SK-N-SH (cell line): ENCODE measurements around the gene DEPDC5. TPM values are rescaled to one million over a fixed set of nuclear protein-coding genes. Genes with fewer than 3 reads are reported as not detected.

Source experiments
- CTCF ChIA-PET: fragments of 300-600, 350-600 bp; formaldehyde crosslinking; extraction: SDS; loops from one replicate; lab custom pipeline; 2021; lab: Yijun Ruan, JAX
- POLR2A ChIA-PET: fragments of 350-600 bp; sonication (Branson Sonifier 250); formaldehyde crosslinking; extraction: SDS; loops from one replicate; lab custom pipeline; 2020; ENCODE audit warnings: antibody characterized with exemption, inconsistent platforms; lab: Yijun Ruan, JAX
- DNase-seq: peaks from one replicate; pipeline ENCODE4 v3.0.0; 2012
- H2AFZ ChIP-seq: fragments of 200-600 bp; sonication (generic); 2 replicates; pipeline ENCODE4 v1.8.1; 2016; ENCODE audit warnings: antibody characterized with exemption, mild to moderate bottlenecking, low read depth
- H3F3A ChIP-seq: fragments of 200-600 bp; sonication (generic); replicated peaks from 2 replicates; pipeline ENCODE3; 2016; ENCODE audit warnings: antibody characterized with exemption, mild to moderate bottlenecking; ENCODE audit not compliant: insufficient read depth
- H3K27ac ChIP-seq, 2 experiments: fragments of 200-500 bp in 1 of 2; fragments of 200-600 bp in 1 of 2; sonication (Bioruptor generic) in 1 of 2; sonication (generic), shearing (Covaris generic) in 1 of 2; 2 replicates each; pipeline versions ENCODE4 v1.5.1 to v1.6.1; 2014 to 2016; ENCODE audit warnings: low read depth in 2 of 2, inconsistent platforms in 1 of 2, low read length in 1 of 2, mild to moderate bottlenecking in 1 of 2, mixed read lengths in 1 of 2
- H3K27me3 ChIP-seq: fragments of 200-600 bp; sonication (generic), shearing (Covaris generic); 2 replicates; pipeline ENCODE4 v1.6.1; 2016; ENCODE audit warnings: mixed run types; ENCODE audit not compliant: insufficient read depth
- H3K36me3 ChIP-seq, 2 experiments: fragments of 200-500 bp in 1 of 2; fragments of 200-600 bp in 1 of 2; sonication (Bioruptor generic) in 1 of 2; sonication (generic) in 1 of 2; replicated peaks in 1 of 2; 2 replicates each; pipeline versions ENCODE3 to v1.5.1; 2014 to 2016; ENCODE audit warnings: low read length in 1 of 2, mild to moderate bottlenecking in 1 of 2; ENCODE audit not compliant: insufficient read depth in 2 of 2, control insufficient read depth in 1 of 2
- H3K4me1 ChIP-seq, 2 experiments: fragments of 200-500 bp in 1 of 2; fragments of 200-600 bp in 1 of 2; sonication (Bioruptor generic) in 1 of 2; sonication (generic), shearing (Covaris generic) in 1 of 2; 2 replicates each; pipeline versions ENCODE4 v1.5.1 to v1.6.1; 2014 to 2016; ENCODE audit warnings: low read depth in 1 of 2, low read length in 1 of 2, mixed run types in 1 of 2; ENCODE audit not compliant: insufficient read depth in 2 of 2, control insufficient read depth in 1 of 2
- H3K4me2 ChIP-seq: fragments of 200-600 bp; sonication (generic), shearing (Covaris generic); 2 replicates; pipeline ENCODE4 v1.6.1; 2017; ENCODE audit warnings: mixed run types
- H3K4me3 ChIP-seq, 2 experiments: fragments of 200-500 bp in 1 of 2; fragments of 200-600 bp in 1 of 2; sonication (Bioruptor generic) in 1 of 2; sonication (generic), shearing (Covaris generic) in 1 of 2; 2 replicates each; pipeline versions ENCODE4 v1.5.1 to v1.8.1; 2014 to 2016; ENCODE audit warnings: low read depth in 2 of 2, inconsistent platforms in 1 of 2, low read length in 1 of 2, mild to moderate bottlenecking in 1 of 2, mixed read lengths in 1 of 2, moderate library complexity in 1 of 2
- H3K79me2 ChIP-seq: fragments of 200-600 bp; sonication (generic); 2 replicates; pipeline ENCODE4 v1.8.1; 2017; ENCODE audit warnings: mild to moderate bottlenecking; ENCODE audit not compliant: insufficient read depth
- H3K9ac ChIP-seq: fragments of 200-600 bp; sonication (generic); 2 replicates; pipeline ENCODE4 v1.6.1; 2017; ENCODE audit warnings: mixed run types
- H3K9me2 ChIP-seq: fragments of 200-600 bp; sonication (generic); 2 replicates; pipeline ENCODE4 v1.6.1; 2017; ENCODE audit warnings: mixed run types
- H3K9me3 ChIP-seq: fragments of 200-600 bp; sonication (generic); 2 replicates; pipeline ENCODE4 v1.6.1; 2017; ENCODE audit warnings: mixed run types, mild to moderate bottlenecking, moderate library complexity
- H4K20me1 ChIP-seq: fragments of 200-600 bp; sonication (generic); 2 replicates; pipeline ENCODE4 v1.6.1; 2017; ENCODE audit warnings: mild to moderate bottlenecking, mixed run types; ENCODE audit not compliant: insufficient read depth
- CHD2 ChIP-seq: fragments of 150-350 bp; IDR thresholded peaks from 2 replicates; pipeline ENCODE4 v1.6.1; 2018; ENCODE audit warnings: low read length; ENCODE audit not compliant: partially characterized antibody
- ELF1 ChIP-seq: IDR thresholded peaks from 2 replicates; pipeline ENCODE4 v1.4.0; 2012
- EP300 ChIP-seq, 2 experiments: IDR thresholded peaks; 2 replicates each; pipeline versions ENCODE4 v1.4.0 to v1.6.1; 2012; ENCODE audit warnings: borderline replicate concordance in 1 of 2, low read depth in 1 of 2, low read length in 1 of 2
- FOSL2 ChIP-seq: IDR thresholded peaks from 2 replicates; pipeline ENCODE4 v1.4.0; 2012; ENCODE audit warnings: low read depth, mild to moderate bottlenecking, moderate library complexity, borderline replicate concordance
- FOXJ3 ChIP-seq: sonication (generic); formaldehyde crosslinking; IDR thresholded peaks from 2 replicates; pipeline ENCODE4 v1.5.1; 2020; ENCODE audit warnings: mild to moderate bottlenecking, missing genetic modification reagents
- MXI1 ChIP-seq: IDR thresholded peaks from 2 replicates; pipeline ENCODE4 v1.6.1; 2012; ENCODE audit warnings: mild to moderate bottlenecking, low read depth, low read length, improper control_type of control experiment
- RAD21 ChIP-seq: IDR thresholded peaks from 2 replicates; pipeline ENCODE4 v1.6.1; 2012; ENCODE audit warnings: mild to moderate bottlenecking, low read length
- RCOR1 ChIP-seq: fragments of 150-350 bp; IDR thresholded peaks from 2 replicates; pipeline ENCODE4 v1.6.1; 2017; ENCODE audit warnings: antibody characterized with exemption, low read length
- RXRA ChIP-seq: IDR thresholded peaks from 2 replicates; pipeline ENCODE4 v1.4.0; 2012; ENCODE audit warnings: low read depth, mild to moderate bottlenecking, borderline replicate concordance
- SIN3A ChIP-seq: IDR thresholded peaks from 2 replicates; pipeline ENCODE4 v1.6.1; 2012; ENCODE audit warnings: low read depth, mild to moderate bottlenecking, low read length, moderate library complexity, borderline replicate concordance
- SMC3 ChIP-seq: IDR thresholded peaks from 2 replicates; pipeline ENCODE4 v1.6.1; 2012; ENCODE audit warnings: low read depth, low read length, improper control_type of control experiment
- WGBS: methylation state at CpG from one replicate; pipeline ENCODE4 v1.1.6; 2017; ENCODE audit warnings: low lambda C conversion rate; 5-methylcytosine and 5-hydroxymethylcytosine counted together
- polyA plus RNA-seq, 3 experiments: library from polyadenylated mRNA; depleted of rRNA; stranded (reverse); fragments of >200 nt; gene quantifications; 2 replicates each; pipeline ENCODE4 v1.2.3, GENCODE V29; 2012
- TF ChIP-seq, protein P1 (sequence below): fragments of 150-350 bp; IDR thresholded peaks from 2 replicates; pipeline ENCODE4 v1.6.1; 2017; ENCODE audit warnings: antibody characterized with exemption, low read length, low read depth, borderline replicate concordance
- TF ChIP-seq, protein P2 (sequence below): fragments of 150-350 bp; IDR thresholded peaks from 2 replicates; pipeline ENCODE4 v1.6.1; 2016; ENCODE audit warnings: mild to moderate bottlenecking, low read depth, low read length
- TF ChIP-seq, protein P3 (sequence below): IDR thresholded peaks from 2 replicates; pipeline ENCODE4 v1.4.0; 2012; ENCODE audit warnings: low read depth
- TF ChIP-seq, protein P4 (sequence below): IDR thresholded peaks from 2 replicates; pipeline ENCODE4 v1.6.1; 2012; ENCODE audit warnings: mild to moderate bottlenecking, low read depth, low read length, moderate library complexity

DEPDC5 gene
- polyA plus RNA-seq, 1 of the 3 experiments (the other 2 are of a cell fraction) = 7.8 TPM

DNA sequence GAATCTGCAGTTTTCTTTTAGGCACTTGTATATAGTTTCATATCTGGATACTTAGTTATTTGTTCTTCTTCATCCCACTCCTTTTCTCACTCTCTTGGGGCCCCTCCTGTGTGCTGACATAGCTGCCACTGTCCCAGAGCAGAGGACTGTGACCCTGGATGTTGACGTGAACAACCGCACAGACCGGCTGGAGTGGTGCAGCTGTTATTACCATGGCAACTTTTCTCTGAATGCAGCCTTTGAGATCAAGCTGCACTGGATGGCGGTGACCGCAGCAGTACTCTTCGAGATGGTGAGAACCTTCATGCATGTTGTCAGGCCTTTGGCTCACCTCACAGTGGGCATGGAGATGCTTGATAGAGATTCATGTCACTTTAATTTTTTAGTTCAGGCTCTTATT lies 139.6 kb downstream of the DEPDC5 start:
- H3K79me2 ChIP-seq = no peaks in the 10 kb centered on the region
- POLR2A ChIA-PET = no interaction called here
- H3K9me3 ChIP-seq = no peaks in the 10 kb centered on the region
- H3K4me3 ChIP-seq = no peak overlapping the region
- no peak overlapping the region for H3K4me2 ChIP-seq
- no peaks in the 10 kb centered on the region for H3F3A ChIP-seq
- no peaks in the 10 kb centered on the region for H3K27me3 ChIP-seq
- no peaks in the 10 kb centered on the region for H4K20me1 ChIP-seq
- TF ChIP-seq, protein P1, sequence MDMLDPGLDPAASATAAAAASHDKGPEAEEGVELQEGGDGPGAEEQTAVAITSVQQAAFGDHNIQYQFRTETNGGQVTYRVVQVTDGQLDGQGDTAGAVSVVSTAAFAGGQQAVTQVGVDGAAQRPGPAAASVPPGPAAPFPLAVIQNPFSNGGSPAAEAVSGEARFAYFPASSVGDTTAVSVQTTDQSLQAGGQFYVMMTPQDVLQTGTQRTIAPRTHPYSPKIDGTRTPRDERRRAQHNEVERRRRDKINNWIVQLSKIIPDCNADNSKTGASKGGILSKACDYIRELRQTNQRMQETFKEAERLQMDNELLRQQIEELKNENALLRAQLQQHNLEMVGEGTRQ = no peak
- TF ChIP-seq ELF1 (no peak), RCOR1 (no peak), SIN3A (no peak), MXI1 (no peak), RXRA (no peak), CHD2 (no peak), RAD21 (no peak), EP300 (IDR thresholded peaks at IDR 0.05; ENCODE audit: borderline replicate concordance in 1 of 2, low read depth in 1 of 2, low read length in 1 of 2) (no peak), FOSL2 (no peak), SMC3 (no peak), FOXJ3 (no peak)
- TF ChIP-seq, protein P2, sequence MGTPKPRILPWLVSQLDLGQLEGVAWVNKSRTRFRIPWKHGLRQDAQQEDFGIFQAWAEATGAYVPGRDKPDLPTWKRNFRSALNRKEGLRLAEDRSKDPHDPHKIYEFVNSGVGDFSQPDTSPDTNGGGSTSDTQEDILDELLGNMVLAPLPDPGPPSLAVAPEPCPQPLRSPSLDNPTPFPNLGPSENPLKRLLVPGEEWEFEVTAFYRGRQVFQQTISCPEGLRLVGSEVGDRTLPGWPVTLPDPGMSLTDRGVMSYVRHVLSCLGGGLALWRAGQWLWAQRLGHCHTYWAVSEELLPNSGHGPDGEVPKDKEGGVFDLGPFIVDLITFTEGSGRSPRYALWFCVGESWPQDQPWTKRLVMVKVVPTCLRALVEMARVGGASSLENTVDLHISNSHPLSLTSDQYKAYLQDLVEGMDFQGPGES = no peak
- TF ChIP-seq, protein P3, sequence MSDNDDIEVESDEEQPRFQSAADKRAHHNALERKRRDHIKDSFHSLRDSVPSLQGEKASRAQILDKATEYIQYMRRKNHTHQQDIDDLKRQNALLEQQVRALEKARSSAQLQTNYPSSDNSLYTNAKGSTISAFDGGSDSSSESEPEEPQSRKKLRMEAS = no peak
- TF ChIP-seq, protein P4, sequence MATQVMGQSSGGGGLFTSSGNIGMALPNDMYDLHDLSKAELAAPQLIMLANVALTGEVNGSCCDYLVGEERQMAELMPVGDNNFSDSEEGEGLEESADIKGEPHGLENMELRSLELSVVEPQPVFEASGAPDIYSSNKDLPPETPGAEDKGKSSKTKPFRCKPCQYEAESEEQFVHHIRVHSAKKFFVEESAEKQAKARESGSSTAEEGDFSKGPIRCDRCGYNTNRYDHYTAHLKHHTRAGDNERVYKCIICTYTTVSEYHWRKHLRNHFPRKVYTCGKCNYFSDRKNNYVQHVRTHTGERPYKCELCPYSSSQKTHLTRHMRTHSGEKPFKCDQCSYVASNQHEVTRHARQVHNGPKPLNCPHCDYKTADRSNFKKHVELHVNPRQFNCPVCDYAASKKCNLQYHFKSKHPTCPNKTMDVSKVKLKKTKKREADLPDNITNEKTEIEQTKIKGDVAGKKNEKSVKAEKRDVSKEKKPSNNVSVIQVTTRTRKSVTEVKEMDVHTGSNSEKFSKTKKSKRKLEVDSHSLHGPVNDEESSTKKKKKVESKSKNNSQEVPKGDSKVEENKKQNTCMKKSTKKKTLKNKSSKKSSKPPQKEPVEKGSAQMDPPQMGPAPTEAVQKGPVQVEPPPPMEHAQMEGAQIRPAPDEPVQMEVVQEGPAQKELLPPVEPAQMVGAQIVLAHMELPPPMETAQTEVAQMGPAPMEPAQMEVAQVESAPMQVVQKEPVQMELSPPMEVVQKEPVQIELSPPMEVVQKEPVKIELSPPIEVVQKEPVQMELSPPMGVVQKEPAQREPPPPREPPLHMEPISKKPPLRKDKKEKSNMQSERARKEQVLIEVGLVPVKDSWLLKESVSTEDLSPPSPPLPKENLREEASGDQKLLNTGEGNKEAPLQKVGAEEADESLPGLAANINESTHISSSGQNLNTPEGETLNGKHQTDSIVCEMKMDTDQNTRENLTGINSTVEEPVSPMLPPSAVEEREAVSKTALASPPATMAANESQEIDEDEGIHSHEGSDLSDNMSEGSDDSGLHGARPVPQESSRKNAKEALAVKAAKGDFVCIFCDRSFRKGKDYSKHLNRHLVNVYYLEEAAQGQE = no peak
- 92% methylated on average over 6 of the region's 6 CpGs for WGBS
- H3K4me1 ChIP-seq = peaks cover 4 to 14% of the 10 kb centered on the region in 2 experiments; a peak in 2 of 4 replicates
- no peak overlapping the region for H3K9ac ChIP-seq
- H3K9me2 ChIP-seq = no peaks in the 10 kb centered on the region
- no peak for DNase-seq
- no peak overlapping the region for H3K27ac ChIP-seq
- peaks cover 0 to 14% of the 10 kb centered on the region in 2 experiments for H3K36me3 ChIP-seq
- CTCF ChIA-PET = no interaction called here
- H2AFZ ChIP-seq = no peak overlapping the region
